Suprapubic skin (tissue), 4 donors: Measurements from ENCODE around the gene STK10.

ENCODE experiments used
- EP300 ChIP-seq: sonication (generic); formaldehyde crosslinking; IDR thresholded peaks from one replicate; pipeline ENCODE4 v1.6.1; 2017; ENCODE audit warnings: antibody characterized with exemption
- POLR2A ChIP-seq, 2 donors: fragments of 450-650 bp; IDR thresholded peaks; one replicate each; pipeline ENCODE4 v1.6.1; 2017; ENCODE audit warnings: antibody characterized with exemption in 2 of 2, mild to moderate bottlenecking in 2 of 2, moderate library complexity in 2 of 2
- POLR2AphosphoS5 ChIP-seq, 3 donors: sonication (generic); formaldehyde crosslinking; IDR thresholded peaks; one replicate each; pipeline ENCODE4 v1.6.1; 2017; ENCODE audit warnings: antibody characterized with exemption in 3 of 3
- TF ChIP-seq, protein P1 (sequence below), 2 donors: fragments of 200-600 bp in 1 of 2; fragments of 450-650 bp in 1 of 2; sonication (generic) in 1 of 2; IDR thresholded peaks; one replicate each; pipeline ENCODE4 v1.5.1; 2016 to 2019; ENCODE audit warnings: antibody characterized with exemption in 2 of 2, mild to moderate bottlenecking in 1 of 2, moderate library complexity in 1 of 2

DNA sequence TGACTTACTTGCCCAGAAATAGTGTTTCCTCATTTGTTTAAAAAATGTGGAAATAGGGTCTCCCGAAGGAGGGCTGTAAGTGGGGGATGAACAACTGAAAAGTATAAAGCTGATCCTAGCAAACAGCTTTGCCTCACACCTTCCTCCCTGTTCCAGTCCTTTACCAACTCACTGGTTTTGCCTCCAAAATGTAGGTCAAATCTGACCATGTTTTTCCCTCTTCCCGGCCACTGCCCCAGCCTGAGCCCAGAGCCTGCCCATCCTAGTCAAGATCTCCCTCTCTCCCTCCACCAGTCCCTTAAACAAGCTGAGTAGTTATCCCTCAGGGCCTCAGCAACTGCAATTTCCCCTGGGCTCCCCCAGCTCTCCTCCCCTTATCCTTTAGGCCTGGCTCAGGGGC, 99.2 kb downstream of the STK10 start:
- no peak for TF ChIP-seq POLR2A (IDR thresholded peaks at IDR 0.05)
- TF ChIP-seq, protein P1, sequence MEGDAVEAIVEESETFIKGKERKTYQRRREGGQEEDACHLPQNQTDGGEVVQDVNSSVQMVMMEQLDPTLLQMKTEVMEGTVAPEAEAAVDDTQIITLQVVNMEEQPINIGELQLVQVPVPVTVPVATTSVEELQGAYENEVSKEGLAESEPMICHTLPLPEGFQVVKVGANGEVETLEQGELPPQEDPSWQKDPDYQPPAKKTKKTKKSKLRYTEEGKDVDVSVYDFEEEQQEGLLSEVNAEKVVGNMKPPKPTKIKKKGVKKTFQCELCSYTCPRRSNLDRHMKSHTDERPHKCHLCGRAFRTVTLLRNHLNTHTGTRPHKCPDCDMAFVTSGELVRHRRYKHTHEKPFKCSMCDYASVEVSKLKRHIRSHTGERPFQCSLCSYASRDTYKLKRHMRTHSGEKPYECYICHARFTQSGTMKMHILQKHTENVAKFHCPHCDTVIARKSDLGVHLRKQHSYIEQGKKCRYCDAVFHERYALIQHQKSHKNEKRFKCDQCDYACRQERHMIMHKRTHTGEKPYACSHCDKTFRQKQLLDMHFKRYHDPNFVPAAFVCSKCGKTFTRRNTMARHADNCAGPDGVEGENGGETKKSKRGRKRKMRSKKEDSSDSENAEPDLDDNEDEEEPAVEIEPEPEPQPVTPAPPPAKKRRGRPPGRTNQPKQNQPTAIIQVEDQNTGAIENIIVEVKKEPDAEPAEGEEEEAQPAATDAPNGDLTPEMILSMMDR (IDR thresholded peaks at IDR 0.05) = no peak
- TF ChIP-seq EP300 = no peak
- TF ChIP-seq POLR2AphosphoS5 (IDR thresholded peaks at IDR 0.05) = no peak
